ENCODE measurements around the gene NPTN.

NPTN gene

DNA sequence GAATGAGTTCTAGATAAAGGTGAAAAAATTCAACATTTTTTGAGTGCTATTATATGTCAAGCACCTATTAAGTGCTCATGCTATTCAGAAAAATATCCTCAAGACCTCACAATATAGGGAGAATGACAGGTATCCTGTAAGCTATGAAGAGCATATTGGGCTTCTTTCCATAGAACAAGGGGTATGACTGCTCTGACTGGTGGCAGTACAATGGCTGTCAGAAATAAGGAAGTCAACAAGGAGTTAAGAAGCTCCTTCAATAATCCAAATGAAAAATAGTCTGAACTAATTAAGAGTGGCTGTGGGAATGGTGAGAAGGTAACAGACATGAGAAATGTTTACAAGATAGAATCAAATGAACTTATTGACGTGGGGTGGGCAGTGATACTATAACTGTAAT lies 24.7 kb downstream of the NPTN start:
- Histone ChIP-seq H3K27me3 (replicated peaks) (no peaks in the 10 kb centered on the region), H3K4me3 (ENCODE audit: low read depth, low read length) (no peak overlapping the region), H3K36me3 (replicated peaks) (no peaks in the 10 kb centered on the region), H3K27ac (no peak overlapping the region)
- DNase-seq = no peak
- TF ChIP-seq, protein P1, sequence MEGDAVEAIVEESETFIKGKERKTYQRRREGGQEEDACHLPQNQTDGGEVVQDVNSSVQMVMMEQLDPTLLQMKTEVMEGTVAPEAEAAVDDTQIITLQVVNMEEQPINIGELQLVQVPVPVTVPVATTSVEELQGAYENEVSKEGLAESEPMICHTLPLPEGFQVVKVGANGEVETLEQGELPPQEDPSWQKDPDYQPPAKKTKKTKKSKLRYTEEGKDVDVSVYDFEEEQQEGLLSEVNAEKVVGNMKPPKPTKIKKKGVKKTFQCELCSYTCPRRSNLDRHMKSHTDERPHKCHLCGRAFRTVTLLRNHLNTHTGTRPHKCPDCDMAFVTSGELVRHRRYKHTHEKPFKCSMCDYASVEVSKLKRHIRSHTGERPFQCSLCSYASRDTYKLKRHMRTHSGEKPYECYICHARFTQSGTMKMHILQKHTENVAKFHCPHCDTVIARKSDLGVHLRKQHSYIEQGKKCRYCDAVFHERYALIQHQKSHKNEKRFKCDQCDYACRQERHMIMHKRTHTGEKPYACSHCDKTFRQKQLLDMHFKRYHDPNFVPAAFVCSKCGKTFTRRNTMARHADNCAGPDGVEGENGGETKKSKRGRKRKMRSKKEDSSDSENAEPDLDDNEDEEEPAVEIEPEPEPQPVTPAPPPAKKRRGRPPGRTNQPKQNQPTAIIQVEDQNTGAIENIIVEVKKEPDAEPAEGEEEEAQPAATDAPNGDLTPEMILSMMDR (IDR thresholded peaks at IDR 0.05; ENCODE audit: low read depth, low read length, missing control alignments) = no peak
- in situ Hi-C loops (cut with HindIII; ENCODE audit: low pct_ligation_motif_present, low sequenced_read_pairs) = no loop called here

DNA sequence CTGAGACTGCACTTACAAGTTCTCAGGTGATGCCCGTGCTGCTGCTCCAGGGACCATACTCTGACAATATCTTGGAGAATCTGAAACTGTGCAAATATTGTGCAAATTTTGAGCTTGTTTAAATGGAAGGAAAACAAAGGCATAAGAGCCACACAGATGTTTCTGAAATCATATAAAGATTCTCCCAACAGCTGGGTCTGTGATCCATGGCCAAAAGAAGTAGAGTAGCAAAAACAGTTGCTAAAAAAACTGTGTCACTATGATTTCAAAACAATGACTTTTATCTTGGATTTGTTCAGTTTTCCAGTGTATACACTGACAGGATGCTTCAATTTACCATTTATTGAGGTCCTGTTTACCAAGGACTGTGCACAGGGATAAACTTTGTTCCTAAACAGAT lies 25.3 kb downstream of the NPTN start:
- no peak for DNase-seq
- TF ChIP-seq, protein P1 (IDR thresholded peaks at IDR 0.05; ENCODE audit: low read depth, low read length, missing control alignments) = no peak
- in situ Hi-C loops (cut with HindIII; ENCODE audit: low pct_ligation_motif_present, low sequenced_read_pairs) = no loop called here

GRCh38 chr15:73607405-73607804 lies 25.8 kb downstream of the NPTN start:
- Histone ChIP-seq H3K27me3 (replicated peaks) (no peaks in the 10 kb centered on the region), H3K36me3 (replicated peaks) (no peaks in the 10 kb centered on the region), H3K4me3 (ENCODE audit: low read depth, low read length) (no peak overlapping the region), H3K27ac (no peak overlapping the region)
- DNase-seq = no peak
- TF ChIP-seq, protein P1 (IDR thresholded peaks at IDR 0.05; ENCODE audit: low read depth, low read length, missing control alignments) = no peak
- in situ Hi-C loops (cut with HindIII; ENCODE audit: low pct_ligation_motif_present, low sequenced_read_pairs) = no loop called here

More for the DNA sequence above, 25.3 kb downstream of the NPTN start:
- Histone ChIP-seq H3K36me3 (replicated peaks) (no peaks in the 10 kb centered on the region), H3K4me3 (ENCODE audit: low read depth, low read length) (no peak overlapping the region), H3K27ac (no peak overlapping the region), H3K27me3 (replicated peaks) (no peaks in the 10 kb centered on the region)

GRCh38 chr15:73605759-73606436 lies 27.3 kb downstream of the NPTN start:
- no peaks in the 10 kb centered on the region for H3K36me3 ChIP-seq (replicated peaks)
- TF ChIP-seq, protein P1 (IDR thresholded peaks at IDR 0.05; ENCODE audit: low read depth, low read length, missing control alignments) = no peak
- H3K4me3 ChIP-seq (ENCODE audit: low read depth, low read length) = no peak overlapping the region
- no peaks in the 10 kb centered on the region for H3K27me3 ChIP-seq (replicated peaks)
- H3K27ac ChIP-seq = no peak overlapping the region
- DNase-seq = no peak
- in situ Hi-C loops (cut with HindIII; ENCODE audit: low pct_ligation_motif_present, low sequenced_read_pairs) = no loop called here

DNA sequence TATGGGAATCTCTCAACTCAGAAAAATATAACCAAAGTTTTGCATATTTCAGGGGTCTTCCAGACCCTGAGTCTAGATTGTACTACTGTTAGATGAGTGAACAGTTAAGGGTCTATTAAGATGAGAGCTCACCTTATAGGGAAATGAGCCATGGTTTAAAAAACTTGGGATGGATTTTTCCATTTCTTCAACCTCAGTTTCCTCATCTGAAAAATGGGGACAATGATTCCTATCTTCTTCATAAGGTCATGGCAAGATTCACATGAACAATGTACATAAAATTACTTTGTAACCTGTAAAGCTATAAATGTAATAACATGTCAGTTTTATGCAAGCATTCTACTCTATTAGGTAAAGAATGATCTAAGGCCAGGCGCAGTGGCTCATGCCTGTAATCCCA lies 28.7 kb downstream of the NPTN start:
- H3K36me3 ChIP-seq (replicated peaks) = no peaks in the 10 kb centered on the region
- in situ Hi-C loops (cut with HindIII; ENCODE audit: low pct_ligation_motif_present, low sequenced_read_pairs) = no loop called here
- H3K27me3 ChIP-seq (replicated peaks) = no peaks in the 10 kb centered on the region
- TF ChIP-seq, protein P1 (IDR thresholded peaks at IDR 0.05; ENCODE audit: low read depth, low read length, missing control alignments) = no peak
- H3K4me3 ChIP-seq (ENCODE audit: low read depth, low read length) = no peak overlapping the region
- H3K27ac ChIP-seq = no peak overlapping the region
- no peak for DNase-seq

DNA sequence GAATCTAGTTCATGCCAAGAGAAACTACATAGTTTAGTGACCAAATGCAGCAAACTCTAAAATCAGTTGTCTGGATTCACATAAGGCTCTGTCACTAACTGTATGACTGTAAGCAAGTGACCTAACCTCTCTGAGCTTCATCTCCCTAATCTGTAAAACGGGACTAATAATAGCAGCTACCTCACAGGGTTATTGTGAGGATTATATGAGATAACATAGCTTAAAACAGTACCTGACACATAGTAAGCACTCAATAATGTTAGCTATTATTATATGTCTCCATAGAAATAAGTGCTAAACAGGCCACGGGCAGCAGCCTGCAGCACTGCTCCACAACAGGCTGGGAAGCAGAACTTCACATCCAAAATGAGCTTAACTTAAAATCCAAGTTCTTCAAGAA lies 30.2 kb downstream of the NPTN start:
- Histone ChIP-seq H3K27ac (no peak overlapping the region), H3K27me3 (replicated peaks) (no peaks in the 10 kb centered on the region), H3K4me3 (ENCODE audit: low read depth, low read length) (no peak overlapping the region), H3K36me3 (replicated peaks) (no peaks in the 10 kb centered on the region)
- in situ Hi-C loops (cut with HindIII; ENCODE audit: low pct_ligation_motif_present, low sequenced_read_pairs) = no loop called here
- DNase-seq = no peak
- TF ChIP-seq, protein P1 (IDR thresholded peaks at IDR 0.05; ENCODE audit: low read depth, low read length, missing control alignments) = no peak

Data from brain microvascular endothelial cell (primary cell).